GM19240 (cell line): Measurements from ENCODE around the gene C16orf86.

Experiments
- DNase-seq: peaks from one replicate; pipeline ENCODE4 v3.0.0; 2011; ENCODE audit warnings: low spot score; ENCODE audit not compliant: insufficient read length

The C16orf86 gene

DNA sequence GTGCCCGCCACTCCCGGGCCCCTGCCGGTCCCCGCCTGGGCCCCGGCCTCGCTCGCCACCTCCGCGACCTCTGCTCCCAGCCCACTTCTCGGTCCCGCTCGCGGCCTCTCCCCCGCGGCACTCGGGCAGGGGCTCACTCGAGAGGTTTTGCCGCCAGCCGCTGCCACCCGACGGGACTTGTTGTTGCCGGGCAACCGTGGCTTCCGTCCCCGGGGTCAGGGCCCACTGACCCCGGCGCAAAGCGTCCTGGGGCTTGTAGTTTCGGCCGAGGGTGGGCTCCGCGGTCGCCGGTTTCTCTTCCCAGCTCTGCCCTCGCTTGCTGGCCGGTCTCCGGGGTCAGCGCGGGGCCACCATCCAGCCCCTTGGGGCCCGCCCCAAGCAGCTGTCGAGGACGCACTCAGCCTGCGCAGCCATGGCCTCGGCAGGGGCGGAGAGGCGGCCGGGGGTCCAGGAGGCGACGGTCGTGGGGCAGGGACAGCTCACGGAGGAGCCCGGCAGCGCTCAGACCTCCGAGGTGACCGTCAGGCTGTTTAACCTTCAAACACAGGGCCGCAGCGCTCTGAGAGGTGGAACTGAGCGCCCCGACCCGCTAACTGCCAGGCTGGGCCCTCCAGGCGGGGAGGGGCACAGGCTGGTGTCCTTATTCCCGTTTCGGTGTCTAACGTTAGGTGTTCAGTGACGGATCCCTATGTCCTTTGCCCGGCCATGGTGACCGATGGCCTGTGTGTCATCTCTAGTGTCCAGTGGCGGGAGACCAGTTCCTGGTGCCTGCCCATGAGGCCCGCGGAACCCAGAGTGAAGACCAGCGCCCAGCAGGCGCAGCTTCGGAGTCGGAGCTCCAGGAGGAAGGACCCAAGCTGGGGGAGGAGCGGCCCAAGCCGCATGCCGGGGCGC, at the start of gene C16orf86, which contains the start of gene ENKD1:
TSS of gene C16orf86 (plus strand) at position 256 of the 894 bp plus-strand sequence. CDS start at position 413, 157 bp downstream.
TSS of gene ENKD1 (minus strand) at position 192 of the 894 bp plus-strand sequence. CDS start 308 bp downstream, outside the sequence.
- peak; percentile 88 for DNase-seq

GRCh38 chr16:67628216-67628615, 38.4 kb upstream of the C16orf86 start:
- DNase-seq, result no peak

DNA sequence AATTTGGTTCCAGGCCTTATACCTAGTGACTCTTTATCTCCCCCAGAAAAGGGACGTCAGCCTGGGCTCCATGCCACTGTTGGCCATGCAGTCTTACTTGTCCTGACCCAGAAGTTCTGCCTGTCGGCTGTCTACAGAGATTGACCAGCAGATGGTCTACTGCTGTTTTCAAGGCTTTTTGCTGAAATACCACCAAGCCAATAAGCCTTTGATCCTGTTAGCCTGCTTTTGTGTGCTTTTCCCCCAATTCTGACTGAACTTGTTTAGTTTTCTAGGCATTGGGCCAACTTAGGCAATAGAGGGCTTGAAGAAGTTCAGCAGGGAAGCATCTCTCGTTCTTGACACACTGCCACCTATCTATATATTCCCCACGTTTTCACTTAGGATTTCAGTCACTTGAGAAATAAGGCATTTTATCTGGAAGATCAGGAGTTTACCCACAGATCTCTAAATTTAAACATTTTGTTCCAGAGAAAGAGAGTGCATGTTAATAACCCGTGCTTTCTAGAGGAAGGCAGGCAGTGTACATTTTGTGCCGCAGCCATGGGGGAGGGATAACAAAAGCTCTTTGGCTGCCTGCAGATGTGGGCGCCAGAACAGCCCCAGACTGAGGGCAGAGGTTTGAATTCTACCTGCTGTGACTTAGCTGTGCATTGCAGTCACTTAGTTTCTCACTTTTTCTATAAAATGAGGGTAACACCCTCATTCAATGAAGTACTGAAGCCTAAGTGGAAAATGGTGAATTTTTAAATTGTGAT, 34.0 kb upstream of the C16orf86 start:
- DNase-seq, result no peak

DNA sequence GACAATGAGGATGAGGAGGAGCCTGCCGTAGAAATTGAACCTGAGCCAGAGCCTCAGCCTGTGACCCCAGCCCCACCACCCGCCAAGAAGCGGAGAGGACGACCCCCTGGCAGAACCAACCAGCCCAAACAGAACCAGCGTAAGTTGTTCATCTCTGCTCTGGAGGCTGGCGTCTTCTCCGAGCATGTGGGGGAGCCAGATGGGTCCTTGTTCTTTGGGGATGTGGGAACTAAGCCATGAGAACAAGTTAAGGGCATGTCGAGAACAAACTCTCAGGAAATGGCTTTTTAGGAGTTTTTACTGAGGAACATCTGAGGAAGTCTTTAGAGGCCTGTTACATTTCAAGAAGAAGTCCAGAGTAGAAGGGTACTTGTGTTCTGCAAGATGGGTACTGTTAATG, 29.9 kb upstream of the C16orf86 start:
- DNase-seq, result no peak

GRCh38 chr16:67637625-67638024, 29.0 kb upstream of the C16orf86 start:
- DNase-seq, result no peak

GRCh38 chr16:67641779-67642708, 24.6 kb upstream of the C16orf86 start:
- no peak for DNase-seq

- DNase-seq, result no peak
These were observed 22.6 kb upstream of the C16orf86 start for GRCh38 chr16:67644038-67644437.

DNA sequence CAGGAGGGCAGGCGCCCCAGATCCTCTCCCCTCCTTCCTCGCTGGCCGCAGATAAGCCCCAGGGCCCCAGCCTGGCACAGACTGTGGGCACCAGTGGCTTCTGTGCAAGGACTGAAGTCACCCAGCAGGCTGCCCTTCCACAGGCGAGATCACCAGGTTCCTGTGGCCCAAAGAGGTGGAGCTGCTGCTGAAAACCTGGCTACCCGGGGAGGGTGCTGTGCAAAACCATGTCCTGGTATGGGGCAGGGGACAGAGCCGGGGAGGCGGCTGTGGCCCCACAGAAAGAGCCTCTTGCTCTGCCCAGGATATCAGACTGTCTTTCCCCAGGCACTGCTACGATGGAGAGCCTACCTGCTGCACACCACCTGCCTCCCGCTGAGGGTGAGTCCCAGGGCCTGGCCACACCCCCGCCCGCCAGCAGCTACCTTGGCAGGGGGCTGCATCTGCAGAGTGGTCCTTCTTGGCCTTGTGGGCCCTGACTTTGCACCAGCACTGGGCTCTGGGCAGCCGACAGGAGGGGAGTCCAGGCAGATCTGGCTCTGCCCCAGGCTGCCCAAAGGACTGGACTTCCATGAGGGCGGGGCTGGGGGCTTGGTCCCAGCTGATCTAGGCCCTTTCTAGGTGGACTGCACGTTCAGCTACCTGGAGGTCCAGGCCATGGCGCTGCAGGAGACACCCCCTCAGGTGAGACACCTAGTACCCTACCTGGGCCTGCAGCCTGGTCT, 21.1 kb upstream of the C16orf86 start:
- DNase-seq, result no peak

- no peak for DNase-seq
These were observed 19.4 kb upstream of the C16orf86 start for GRCh38 chr16:67647111-67647651.

DNA sequence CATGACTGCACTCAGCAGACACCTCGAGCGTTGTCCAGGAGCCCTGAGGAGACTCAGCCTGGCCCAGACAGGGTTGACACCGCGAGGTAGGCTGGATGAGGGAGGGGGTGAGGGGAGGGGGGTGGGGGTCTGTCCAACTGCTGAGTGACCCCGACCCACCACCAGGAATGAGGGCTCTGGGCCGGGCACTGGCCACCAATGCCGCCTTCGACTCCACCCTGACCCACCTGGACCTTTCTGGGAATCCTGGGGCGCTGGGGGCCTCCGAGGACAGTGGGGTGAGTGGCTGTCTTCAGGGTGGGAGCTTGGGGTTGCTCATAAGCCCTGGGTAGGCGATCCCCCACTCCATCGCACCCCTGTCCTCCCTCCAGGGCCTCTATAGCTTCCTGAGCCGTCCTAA, 18.9 kb upstream of the C16orf86 start:
- no peak for DNase-seq

DNA sequence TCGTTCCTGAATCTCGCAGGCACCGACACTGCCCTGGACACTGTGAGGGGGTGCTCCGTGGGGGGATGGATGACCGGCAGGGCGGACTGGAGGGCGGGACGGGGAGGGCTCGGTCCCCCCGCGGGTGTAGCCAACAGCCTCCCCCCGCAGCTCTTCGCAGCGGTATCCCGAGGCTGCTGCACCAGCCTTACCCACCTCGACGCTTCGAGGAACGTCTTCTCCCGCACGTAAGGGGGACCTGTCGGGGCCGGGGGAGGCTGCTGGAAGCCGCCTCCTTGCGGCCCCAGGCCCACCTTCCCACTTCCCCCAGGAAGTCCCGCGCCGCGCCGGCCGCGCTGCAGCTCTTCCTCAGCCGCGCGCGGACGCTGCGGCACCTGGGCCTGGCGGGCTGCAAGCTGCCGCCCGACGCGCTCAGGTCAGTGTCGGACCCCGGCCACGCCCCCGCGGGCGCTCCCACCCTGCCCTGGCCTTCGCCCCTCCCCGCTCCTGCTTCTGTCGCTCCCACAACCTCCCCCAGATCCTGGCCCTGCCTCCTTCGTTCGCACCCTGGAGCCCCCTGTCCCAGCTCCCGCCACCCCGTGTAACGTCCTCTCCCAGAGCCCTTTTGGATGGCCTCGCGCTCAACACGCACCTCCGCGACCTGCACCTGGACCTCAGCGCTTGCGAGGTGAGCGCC, 18.4 kb upstream of the C16orf86 start:
- DNase-seq, result no peak

DNA sequence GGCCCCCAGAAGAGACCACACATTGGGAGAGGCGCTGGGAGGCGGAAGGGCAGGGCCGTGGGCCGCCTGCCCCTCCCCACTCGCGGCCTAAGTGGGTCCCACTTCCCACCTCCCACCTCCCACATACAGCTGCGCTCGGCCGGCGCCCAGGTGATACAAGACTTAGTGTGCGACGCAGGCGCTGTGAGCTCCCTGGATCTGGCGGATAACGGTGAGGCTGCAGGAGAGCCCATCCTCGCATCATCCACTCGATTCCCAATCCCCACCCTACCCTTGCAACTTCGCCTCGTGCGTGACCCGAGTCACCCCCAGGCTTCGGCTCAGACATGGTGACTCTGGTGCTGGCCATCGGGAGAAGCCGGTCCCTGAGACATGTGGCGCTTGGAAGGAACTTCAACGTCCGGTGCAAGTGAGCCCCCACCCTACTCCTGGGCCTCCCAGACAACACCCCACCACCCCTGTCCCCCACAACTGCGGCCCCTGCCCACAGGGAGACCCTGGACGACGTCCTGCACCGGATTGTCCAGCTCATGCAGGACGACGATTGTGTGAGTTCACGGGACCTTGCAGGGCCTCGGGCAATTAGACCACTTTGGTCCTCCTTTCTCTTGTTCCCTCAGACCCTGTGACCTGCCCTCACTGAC, 17.7 kb upstream of the C16orf86 start:
- no peak for DNase-seq

- DNase-seq, result no peak
These were observed 17.1 kb upstream of the C16orf86 start for GRCh38 chr16:67649494-67649931.

DNA sequence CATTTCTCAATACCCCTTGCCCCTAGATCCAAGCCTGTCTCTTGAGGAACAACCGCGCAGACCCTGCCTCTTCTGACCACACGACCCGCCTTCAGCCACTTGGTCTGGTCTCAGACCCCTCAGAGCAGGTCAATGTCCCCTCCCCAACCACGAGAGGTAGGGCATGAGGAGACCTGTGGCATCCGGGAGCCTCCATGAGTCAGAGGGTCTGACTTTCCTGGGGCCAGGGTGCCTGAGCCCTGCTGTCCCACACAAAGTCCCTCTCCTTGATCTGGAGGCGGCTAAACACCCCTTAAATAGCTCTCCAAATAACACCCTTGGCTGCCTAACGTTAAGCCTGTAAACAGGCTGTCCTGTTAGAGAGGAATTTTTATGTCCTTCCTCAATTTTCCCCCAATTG, 16.6 kb upstream of the C16orf86 start:
- DNase-seq, result no peak

- DNase-seq, result no peak
These were observed 15.6 kb upstream of the C16orf86 start for GRCh38 chr16:67651039-67651438.

- no peak for DNase-seq
These were observed 14.8 kb upstream of the C16orf86 start for GRCh38 chr16:67651847-67652246.

GRCh38 chr16:67652578-67653127, 14.0 kb upstream of the C16orf86 start:
- no peak for DNase-seq

DNA sequence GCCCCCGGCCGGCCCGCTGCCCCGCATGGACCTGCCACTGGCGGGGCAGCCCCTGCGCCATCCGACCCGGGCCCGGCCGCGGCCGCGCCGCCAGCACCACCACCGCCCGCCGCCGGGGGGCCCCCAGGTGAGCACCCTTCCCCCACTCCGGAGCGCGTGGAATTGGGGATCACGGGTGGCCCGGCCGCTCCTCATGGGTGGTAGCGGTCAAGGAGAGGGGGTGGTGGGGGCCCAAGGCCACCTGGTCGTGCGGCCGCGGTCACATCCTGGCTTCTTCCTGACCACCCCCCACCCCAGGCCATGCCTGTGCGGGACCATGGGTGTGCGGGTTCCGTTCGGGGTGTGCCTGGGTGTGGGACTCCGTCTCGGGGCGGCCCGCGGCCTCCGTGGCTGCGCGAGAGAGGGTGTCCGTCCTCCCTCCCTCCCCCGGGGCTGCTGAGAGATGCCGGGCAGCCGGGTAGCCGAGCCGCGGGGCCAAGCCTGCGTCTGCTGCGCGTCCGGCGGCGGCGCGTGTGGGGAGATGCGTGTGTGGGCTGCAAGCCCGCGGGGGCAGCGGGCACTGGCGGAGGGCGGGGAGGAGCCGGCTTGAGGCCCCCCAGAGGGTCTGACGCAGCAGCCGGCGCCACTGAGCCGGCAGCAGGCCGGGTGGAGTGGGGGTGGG, 13.4 kb upstream of the C16orf86 start:
- no peak for DNase-seq
